HCT116 (cell line): ENCODE data around the gene ZNF385A. TPM values are rescaled to one million over a fixed set of nuclear protein-coding genes. Genes with fewer than 3 reads are reported as not detected.
A peak's percentile ranks its signal among the peaks of the same experiment; 100 is the strongest.

ENCODE experiments used
- ATAC-seq: fragments of 200-7000 bp; cut with Tn5 transposase; 2 replicates; pipeline ENCODE4 v1.9.1; 2020; ENCODE audit warnings: mild to moderate bottlenecking, moderate library complexity
- BruUV-seq: library from RNA; stranded (reverse); fragments of 400-500 nt; replicated peaks from 2 replicates; lab custom pipeline; 2021; lab: Mats Ljungman, UMichigan
- CTCF ChIA-PET: fragments of 300-600 bp; sonication (Branson Sonifier 250); formaldehyde crosslinking; loops from one replicate; lab custom pipeline; 2021; ENCODE audit warnings: antibody characterized with exemption; lab: Charles Lee
- POLR2A ChIA-PET: fragments of 300-600, 350-600 bp; sonication (Branson Sonifier 250); formaldehyde crosslinking; loops from one replicate; lab custom pipeline; 2021; ENCODE audit warnings: antibody characterized with exemption; lab: Charles Lee
- RAD21 ChIA-PET, 2 experiments: fragments of 300-600 bp; sonication (Branson Sonifier 250); formaldehyde crosslinking; loops; one replicate each; lab custom pipeline; 2023; ENCODE audit warnings: low total read pairs in 2 of 2; ENCODE audit not compliant: uncharacterized antibody in 2 of 2, unreplicated experiment in 2 of 2, low non-redundant PET in 1 of 2; lab: Charles Lee
- DNase-seq: peaks from one replicate; pipeline ENCODE4 v3.0.0-alpha.2; 2010; ENCODE audit warnings: low read depth, low spot score
- H2AFZ ChIP-seq: fragments of 200-600 bp; shearing (Covaris generic), sonication (generic); 2 replicates; pipeline ENCODE4 v1.6.1; 2017; ENCODE audit warnings: low read depth, mixed run types, mixed read lengths, antibody characterized with exemption, low read length; ENCODE audit not compliant: poor library complexity, severe bottlenecking
- H3K27ac ChIP-seq: 2 replicates; pipeline ENCODE4 v1.5.1; 2012; ENCODE audit warnings: low read depth, low read length
- H3K27me3 ChIP-seq: fragments of 200-600 bp; sonication (generic); 2 replicates; pipeline ENCODE4 v1.6.1; 2016; ENCODE audit warnings: mixed run types, low read length, mixed read lengths; ENCODE audit not compliant: insufficient read depth
- H3K36me3 ChIP-seq, 2 experiments: fragments of 200-500 bp in 1 of 2; fragments of 200-600 bp in 1 of 2; sonication (Bioruptor generic) in 1 of 2; sonication (generic) in 1 of 2; 2 replicates each; pipeline versions ENCODE4 v1.5.1 to v1.6.1; 2014 to 2016; ENCODE audit warnings: low read length in 2 of 2, inconsistent platforms in 1 of 2, mixed read lengths in 1 of 2, mixed run types in 1 of 2; ENCODE audit not compliant: insufficient read depth in 2 of 2, control insufficient read depth in 1 of 2
- H3K4me1 ChIP-seq, 2 experiments: fragments of 200-600 bp in 1 of 2; sonication (generic) in 1 of 2; 2 replicates each; pipeline versions ENCODE4 v1.5.1 to v1.6.1; 2012 to 2017; ENCODE audit warnings: low read length in 2 of 2, inconsistent platforms in 1 of 2, mild to moderate bottlenecking in 1 of 2, mixed read lengths in 1 of 2, mixed run types in 1 of 2, moderate library complexity in 1 of 2; ENCODE audit not compliant: insufficient read depth in 2 of 2, control insufficient read depth in 1 of 2
- H3K4me2 ChIP-seq: fragments of 200-600 bp; sonication (generic); 2 replicates; pipeline ENCODE4 v1.6.1; 2017; ENCODE audit warnings: mixed run types, low read length, mixed read lengths
- H3K4me3 ChIP-seq, 2 experiments: fragments of 200-600 bp in 1 of 2; sonication (generic) in 1 of 2; replicated peaks in 1 of 2; 2 replicates each; pipeline ENCODE4 v1.5.1; 2011 to 2016; ENCODE audit warnings: low read length in 2 of 2, control low read depth in 1 of 2, low read depth in 1 of 2, mild to moderate bottlenecking in 1 of 2, mixed read lengths in 1 of 2, mixed run types in 1 of 2
- H3K79me2 ChIP-seq: fragments of 200-600 bp; sonication (generic); 2 replicates; pipeline ENCODE4 v1.6.1; 2017; ENCODE audit warnings: mild to moderate bottlenecking, mixed run types, low read length, moderate library complexity, mixed read lengths; ENCODE audit not compliant: insufficient read depth
- H3K9ac ChIP-seq: fragments of 200-600 bp; sonication (generic); 2 replicates; pipeline ENCODE4 v1.6.1; 2016; ENCODE audit warnings: low read length, mixed read lengths
- H3K9me2 ChIP-seq: fragments of 200-600 bp; sonication (generic), shearing (Covaris generic); 2 replicates; pipeline ENCODE4 v1.6.1; 2017; ENCODE audit warnings: mixed run types, mild to moderate bottlenecking, moderate library complexity; ENCODE audit not compliant: insufficient read depth
- H3K9me3 ChIP-seq, 2 experiments: fragments of 200-500 bp in 1 of 2; fragments of 200-600 bp in 1 of 2; sonication (Bioruptor generic) in 1 of 2; sonication (generic) in 1 of 2; 2 replicates each; pipeline ENCODE4 v1.6.1; 2014 to 2017; ENCODE audit warnings: low read length in 2 of 2, mixed read lengths in 2 of 2, inconsistent platforms in 1 of 2, low read depth in 1 of 2, mild to moderate bottlenecking in 1 of 2, mixed run types in 1 of 2, moderate library complexity in 1 of 2; ENCODE audit not compliant: control insufficient read depth in 1 of 2, insufficient read depth in 1 of 2
- H4K20me1 ChIP-seq: fragments of 200-600 bp; sonication (generic), shearing (Covaris generic); 2 replicates; pipeline ENCODE4 v1.6.1; 2017; ENCODE audit warnings: mixed run types, mild to moderate bottlenecking, moderate library complexity; ENCODE audit not compliant: insufficient read depth
- CEBPB ChIP-seq: IDR thresholded peaks from 2 replicates; pipeline ENCODE4 v1.6.1; 2012; ENCODE audit warnings: low read depth
- EZH2phosphoT487 ChIP-seq: fragments of 200-600 bp; IDR thresholded peaks from 2 replicates; pipeline ENCODE4 v1.6.1; 2018; ENCODE audit warnings: antibody characterized with exemption, borderline replicate concordance
- FOSL1 ChIP-seq: IDR thresholded peaks from 2 replicates; pipeline ENCODE4 v1.6.1; 2012; ENCODE audit warnings: low read depth
- JUND ChIP-seq: IDR thresholded peaks from 2 replicates; pipeline ENCODE4 v1.6.1; 2012
- POLR2A ChIP-seq: IDR thresholded peaks from 2 replicates; pipeline ENCODE4 v1.7.0; 2011; ENCODE audit warnings: borderline replicate concordance; ENCODE audit not compliant: insufficient read depth, insufficient read length; ENCODE audit errors: extremely low read depth
- POLR2AphosphoS5 ChIP-seq: IDR thresholded peaks from 2 replicates; pipeline ENCODE4 v1.6.1; 2011; ENCODE audit warnings: mild to moderate bottlenecking, low read depth, low read length, moderate library complexity
- intact Hi-C: fragments of 100-400 bp; cut with micrococcal nuclease; formaldehyde crosslinking; loops from 2 replicates; pipeline ENCODE4 v1.10.0; 2022
- total RNA-seq: library from RNA; stranded (reverse); gene quantifications from one replicate; pipeline ENCODE4 v1.2.1, GENCODE V29; 2021; ENCODE audit not compliant: unreplicated experiment
- TF ChIP-seq, protein P1 (sequence below): IDR thresholded peaks from 2 replicates; pipeline ENCODE4 v1.6.1; 2012
- TF ChIP-seq, protein P2 (sequence below): IDR thresholded peaks from 2 replicates; pipeline ENCODE4 v1.6.1; 2011; ENCODE audit warnings: mild to moderate bottlenecking, low read length, moderate library complexity; ENCODE audit not compliant: insufficient replicate concordance; ENCODE audit errors: extremely low read depth

Gene ZNF385A
- total RNA-seq, 1 experiment from 2014 or later: 34.7 TPM

- POLR2A ChIA-PET: no interaction called here
Observed at GRCh38 chr12:54419088-54419887, 34.8 kb upstream of the ZNF385A start, which contains the start of gene ITGA5. Gene ITGA5, minus strand, starts transcription at chr12:54419266. Its CDS starts 68 bp downstream, at chr12:54419198.

More at GRCh38 chr12:54419088-54419887, 34.8 kb upstream of the ZNF385A start, which contains the start of gene ITGA5:
- ChIA-PET RAD21 (interaction anchor here in 1 of 2 experiments (0.6 to 0.7 kb wide), 2 partner anchors 20 to 52 kb away, joined by 3 to 4 read pairs; no protein-coding TSS in a partner anchor), CTCF (interaction anchor here (7.1 kb wide), 1 partner anchor 20 kb away, joined by 41 read pairs; no protein-coding TSS in a partner anchor)
- Histone ChIP-seq H3K4me2 (peak within 1 kb of the TSS; percentile 93), H3K27me3 (no peaks in the 10 kb centered on the region), H3K4me1 (peaks cover 19 to 70% of the 10 kb centered on the region in 2 experiments), H3K9ac (peak within 1 kb of the TSS; percentile 89), H3K36me3 (no peaks in the 10 kb centered on the region), H3K4me3 (peak within 1 kb of the TSS; percentile 87 to 95), H3K27ac (peak within 1 kb of the TSS; percentile 77), H3K9me3 (no peaks in the 10 kb centered on the region), H2AFZ (peak within 1 kb of the TSS; percentile 91), H3K9me2 (no peaks in the 10 kb centered on the region), H3K79me2 (peaks cover 38% of the 10 kb centered on the region), H4K20me1 (no peaks in the 10 kb centered on the region)
- peak; percentile 47; the same call in 1 of the 2 replicates for TF ChIP-seq JUND
- TF ChIP-seq CEBPB: no peak
- peak; percentile 51 for TF ChIP-seq POLR2A
- peak; percentile 91 for TF ChIP-seq POLR2AphosphoS5
- TF ChIP-seq, protein P1, sequence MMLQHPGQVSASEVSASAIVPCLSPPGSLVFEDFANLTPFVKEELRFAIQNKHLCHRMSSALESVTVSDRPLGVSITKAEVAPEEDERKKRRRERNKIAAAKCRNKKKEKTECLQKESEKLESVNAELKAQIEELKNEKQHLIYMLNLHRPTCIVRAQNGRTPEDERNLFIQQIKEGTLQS: no peak
- no peak for TF ChIP-seq EZH2phosphoT487
- TF ChIP-seq, protein P2, sequence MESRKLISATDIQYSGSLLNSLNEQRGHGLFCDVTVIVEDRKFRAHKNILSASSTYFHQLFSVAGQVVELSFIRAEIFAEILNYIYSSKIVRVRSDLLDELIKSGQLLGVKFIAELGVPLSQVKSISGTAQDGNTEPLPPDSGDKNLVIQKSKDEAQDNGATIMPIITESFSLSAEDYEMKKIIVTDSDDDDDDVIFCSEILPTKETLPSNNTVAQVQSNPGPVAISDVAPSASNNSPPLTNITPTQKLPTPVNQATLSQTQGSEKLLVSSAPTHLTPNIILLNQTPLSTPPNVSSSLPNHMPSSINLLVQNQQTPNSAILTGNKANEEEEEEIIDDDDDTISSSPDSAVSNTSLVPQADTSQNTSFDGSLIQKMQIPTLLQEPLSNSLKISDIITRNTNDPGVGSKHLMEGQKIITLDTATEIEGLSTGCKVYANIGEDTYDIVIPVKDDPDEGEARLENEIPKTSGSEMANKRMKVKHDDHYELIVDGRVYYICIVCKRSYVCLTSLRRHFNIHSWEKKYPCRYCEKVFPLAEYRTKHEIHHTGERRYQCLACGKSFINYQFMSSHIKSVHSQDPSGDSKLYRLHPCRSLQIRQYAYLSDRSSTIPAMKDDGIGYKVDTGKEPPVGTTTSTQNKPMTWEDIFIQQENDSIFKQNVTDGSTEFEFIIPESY: peak; percentile 39
- peak; percentile 71 for TF ChIP-seq FOSL1
- peak; percentile 87 for ATAC-seq
- intact Hi-C loops: no loop called here
- TSS peak; percentile 32 for BruUV-seq
- DNase-seq: peak; percentile 18
